MCF 10A (cell line): Measurements from ENCODE around the gene CAMKMT. TPM values are rescaled to one million over a fixed set of nuclear protein-coding genes. Genes with fewer than 3 reads are reported as not detected.

Source experiments
- BruUV-seq: library from RNA; stranded (reverse); fragments of 400-500 nt; replicated peaks from 2 replicates; lab custom pipeline; 2021; lab: Mats Ljungman, UMichigan
- CTCF ChIA-PET: fragments of 300-600 bp; sonication (Branson Sonifier 250); formaldehyde crosslinking; extraction: SDS; loops from one replicate; lab custom pipeline; 2021; ENCODE audit warnings: antibody characterized with exemption, inconsistent platforms; lab: Yijun Ruan, JAX
- POLR2A ChIA-PET: fragments of 300-600, 350-650 bp; sonication (Branson Sonifier 250); formaldehyde crosslinking; extraction: SDS; loops from one replicate; lab custom pipeline; 2020; ENCODE audit warnings: antibody characterized with exemption, inconsistent platforms; lab: Yijun Ruan, JAX
- DNase-seq: peaks from one replicate; pipeline ENCODE4 v3.0.0-alpha.2; 2018; ENCODE audit not compliant: unreplicated experiment
- H3K27ac Mint-ChIP-seq: one replicate; pipeline ENCODE4 v1.8.0; 2022; ENCODE audit warnings: mild to moderate bottlenecking, low read depth, mixed read lengths; ENCODE audit not compliant: unreplicated experiment
- H3K27me3 Mint-ChIP-seq: one replicate; pipeline ENCODE4 v1.8.0; 2022; ENCODE audit warnings: mixed read lengths; ENCODE audit not compliant: insufficient read depth, unreplicated experiment
- H3K36me3 Mint-ChIP-seq: one replicate; pipeline ENCODE4 v1.8.0; 2022; ENCODE audit warnings: mild to moderate bottlenecking, moderate library complexity, mixed read lengths; ENCODE audit not compliant: insufficient read depth, unreplicated experiment
- H3K4me1 Mint-ChIP-seq: one replicate; pipeline ENCODE4 v1.8.0; 2022; ENCODE audit warnings: mixed read lengths; ENCODE audit not compliant: insufficient read depth, unreplicated experiment
- H3K4me3 Mint-ChIP-seq: one replicate; pipeline ENCODE4 v1.8.0; 2022; ENCODE audit warnings: mild to moderate bottlenecking, moderate library complexity, mixed read lengths; ENCODE audit not compliant: unreplicated experiment
- H3K9me3 Mint-ChIP-seq: one replicate; pipeline ENCODE4 v1.8.0; 2022; ENCODE audit warnings: mixed read lengths; ENCODE audit not compliant: unreplicated experiment
- intact Hi-C: fragments of 100-400 bp; cut with micrococcal nuclease; formaldehyde crosslinking; loops from 2 replicates; pipeline ENCODE4 v1.14.1; 2022
- total RNA-seq: library from RNA; stranded (reverse); gene quantifications from 2 replicates; pipeline ENCODE4 v1.2.3, GENCODE V29; 2022
- TF ChIP-seq, protein P1 (sequence below): fragments of 200-600 bp; IDR thresholded peaks from one replicate; pipeline ENCODE4 v1.8.0; 2022; ENCODE audit warnings: antibody characterized with exemption, mild to moderate bottlenecking; ENCODE audit not compliant: unreplicated experiment

The CAMKMT gene
- total RNA-seq, 1 experiment from 2014 or later: 9.9 TPM

DNA sequence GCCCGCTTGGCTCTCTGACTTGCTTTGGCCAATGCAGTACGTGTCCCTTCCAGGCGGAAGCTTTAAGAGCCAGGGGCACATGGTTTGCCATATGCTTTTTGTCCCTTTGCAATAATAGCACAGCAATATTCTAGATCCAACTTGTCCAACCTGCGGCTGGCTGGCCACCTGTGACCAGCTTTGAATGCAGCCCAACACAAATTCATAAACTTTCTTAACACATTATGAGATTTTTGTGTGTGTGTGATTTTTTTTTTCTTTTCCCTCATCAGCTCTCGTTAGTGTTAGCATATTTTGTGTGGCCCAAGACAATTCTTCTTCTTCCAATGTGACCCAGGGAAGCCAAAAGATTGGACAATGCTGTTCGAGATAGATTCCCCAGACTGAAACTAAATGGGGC, 460.4 kb downstream of the CAMKMT start:
- TF ChIP-seq, protein P1, sequence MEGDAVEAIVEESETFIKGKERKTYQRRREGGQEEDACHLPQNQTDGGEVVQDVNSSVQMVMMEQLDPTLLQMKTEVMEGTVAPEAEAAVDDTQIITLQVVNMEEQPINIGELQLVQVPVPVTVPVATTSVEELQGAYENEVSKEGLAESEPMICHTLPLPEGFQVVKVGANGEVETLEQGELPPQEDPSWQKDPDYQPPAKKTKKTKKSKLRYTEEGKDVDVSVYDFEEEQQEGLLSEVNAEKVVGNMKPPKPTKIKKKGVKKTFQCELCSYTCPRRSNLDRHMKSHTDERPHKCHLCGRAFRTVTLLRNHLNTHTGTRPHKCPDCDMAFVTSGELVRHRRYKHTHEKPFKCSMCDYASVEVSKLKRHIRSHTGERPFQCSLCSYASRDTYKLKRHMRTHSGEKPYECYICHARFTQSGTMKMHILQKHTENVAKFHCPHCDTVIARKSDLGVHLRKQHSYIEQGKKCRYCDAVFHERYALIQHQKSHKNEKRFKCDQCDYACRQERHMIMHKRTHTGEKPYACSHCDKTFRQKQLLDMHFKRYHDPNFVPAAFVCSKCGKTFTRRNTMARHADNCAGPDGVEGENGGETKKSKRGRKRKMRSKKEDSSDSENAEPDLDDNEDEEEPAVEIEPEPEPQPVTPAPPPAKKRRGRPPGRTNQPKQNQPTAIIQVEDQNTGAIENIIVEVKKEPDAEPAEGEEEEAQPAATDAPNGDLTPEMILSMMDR: no peak
- ChIA-PET POLR2A (no interaction called here), CTCF (no interaction called here)
- no TSS peak for BruUV-seq
- H3K36me3 Mint-ChIP-seq: no peaks in the 10 kb centered on the region
- intact Hi-C loops: no loop called here
- no peaks in the 10 kb centered on the region for H3K27me3 Mint-ChIP-seq
- DNase-seq: no peak
- H3K4me1 Mint-ChIP-seq: no peaks in the 10 kb centered on the region
- H3K9me3 Mint-ChIP-seq: no peaks in the 10 kb centered on the region
- no peak overlapping the region for H3K27ac Mint-ChIP-seq
- no peak overlapping the region for H3K4me3 Mint-ChIP-seq

Other genes with a start within 250 kb of the CAMKMT start
- gene PPM1B, start 193.1 kb upstream of the CAMKMT start, total RNA-seq: 47.5 and 49.1 TPM in 2 replicates
- not detected in 2 replicates for gene SLC3A1, start 86.5 kb upstream of the CAMKMT start, total RNA-seq
- gene PREPL, start 453 bp upstream of the CAMKMT start, total RNA-seq: 53.0 and 70.0 TPM in 2 replicates